ENCODE measurements around the gene EXTL2.

EXTL2 gene

GRCh38 chr1:100876291-100876690 lies 18.4 kb downstream of the EXTL2 start:
- TF ChIP-seq ESRRG (CRISPR knock-in tag; IDR thresholded peaks at IDR 0.05) (no peak), ZC3H10 (CRISPR knock-in tag; IDR thresholded peaks at IDR 0.05) (no peak), POU6F1 (CRISPR knock-in tag; IDR thresholded peaks at IDR 0.05; ENCODE audit: borderline replicate concordance, low read depth) (no peak), ZNF565 (CRISPR knock-in tag; conservative IDR thresholded peaks at IDR 0.05; ENCODE audit: low read depth) (no peak), SNAI2 (CRISPR knock-in tag; IDR thresholded peaks at IDR 0.05) (no peak), TOX (CRISPR knock-in tag; IDR thresholded peaks at IDR 0.05; ENCODE audit: borderline replicate concordance) (no peak), ARNTL (CRISPR knock-in tag; IDR thresholded peaks at IDR 0.05; ENCODE audit: borderline replicate concordance, low read depth) (no peak), CSDC2 (CRISPR knock-in tag; IDR thresholded peaks at IDR 0.05) (no peak), ZNF70 (CRISPR knock-in tag; IDR thresholded peaks at IDR 0.05) (no peak)
- ATAC-seq, result no peak

DNA sequence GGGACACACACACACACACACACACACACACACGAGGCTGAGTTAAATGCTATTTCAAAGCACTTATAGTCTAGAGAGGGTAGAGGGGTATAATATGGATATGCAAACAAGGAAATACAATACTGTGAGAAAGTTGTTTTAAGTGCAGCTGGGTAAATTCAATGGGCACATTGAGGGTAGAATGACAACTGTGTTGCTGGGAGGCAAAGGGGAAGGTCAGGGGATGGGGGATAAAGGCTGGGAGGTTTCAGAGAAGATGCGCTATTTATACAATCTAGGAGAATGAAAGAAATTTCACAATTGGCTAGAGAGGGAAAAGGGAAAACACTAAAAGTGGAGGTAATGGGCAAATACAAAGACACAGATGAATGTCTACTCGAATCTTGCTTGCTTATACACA lies 19.4 kb downstream of the EXTL2 start:
- ATAC-seq, result no peak
- TF ChIP-seq ZFP3 (CRISPR knock-in tag; IDR thresholded peaks at IDR 0.05) (no peak), PPARA (CRISPR knock-in tag; IDR thresholded peaks at IDR 0.05; ENCODE audit: borderline replicate concordance) (no peak)

DNA sequence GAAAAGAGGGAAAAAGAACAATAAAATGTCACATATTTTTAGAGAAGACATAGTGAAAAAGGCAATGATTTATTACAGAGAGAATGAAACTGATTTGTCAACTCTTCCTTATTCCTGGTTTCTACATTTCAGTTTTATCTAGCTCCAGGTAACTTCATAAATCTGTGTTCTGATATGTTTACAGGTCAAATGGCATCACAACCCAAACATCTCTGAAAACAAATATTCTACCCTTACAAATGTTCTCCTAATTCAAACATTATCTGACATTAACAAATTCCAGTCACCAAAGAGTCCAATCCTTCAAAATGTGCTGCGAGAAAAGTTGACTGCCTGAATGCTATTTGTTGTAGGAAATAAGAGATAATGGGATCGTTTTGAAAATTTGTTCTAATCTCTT lies 20.2 kb downstream of the EXTL2 start:
- ATAC-seq, result no peak
- TF ChIP-seq RARB (CRISPR knock-in tag; IDR thresholded peaks at IDR 0.05) (no peak), ZNF8 (CRISPR knock-in tag; IDR thresholded peaks at IDR 0.05) (no peak), ZFP3 (CRISPR knock-in tag; IDR thresholded peaks at IDR 0.05) (no peak), TOX (CRISPR knock-in tag; IDR thresholded peaks at IDR 0.05; ENCODE audit: borderline replicate concordance) (no peak), CSDC2 (CRISPR knock-in tag; IDR thresholded peaks at IDR 0.05) (no peak)
- TF ChIP-seq, protein P1, sequence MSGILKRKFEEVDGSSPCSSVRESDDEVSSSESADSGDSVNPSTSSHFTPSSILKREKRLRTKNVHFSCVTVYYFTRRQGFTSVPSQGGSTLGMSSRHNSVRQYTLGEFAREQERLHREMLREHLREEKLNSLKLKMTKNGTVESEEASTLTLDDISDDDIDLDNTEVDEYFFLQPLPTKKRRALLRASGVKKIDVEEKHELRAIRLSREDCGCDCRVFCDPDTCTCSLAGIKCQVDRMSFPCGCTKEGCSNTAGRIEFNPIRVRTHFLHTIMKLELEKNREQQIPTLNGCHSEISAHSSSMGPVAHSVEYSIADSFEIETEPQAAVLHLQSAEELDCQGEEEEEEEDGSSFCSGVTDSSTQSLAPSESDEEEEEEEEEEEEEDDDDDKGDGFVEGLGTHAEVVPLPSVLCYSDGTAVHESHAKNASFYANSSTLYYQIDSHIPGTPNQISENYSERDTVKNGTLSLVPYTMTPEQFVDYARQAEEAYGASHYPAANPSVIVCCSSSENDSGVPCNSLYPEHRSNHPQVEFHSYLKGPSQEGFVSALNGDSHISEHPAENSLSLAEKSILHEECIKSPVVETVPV (CRISPR knock-in tag; IDR thresholded peaks at IDR 0.05), result no peak

DNA sequence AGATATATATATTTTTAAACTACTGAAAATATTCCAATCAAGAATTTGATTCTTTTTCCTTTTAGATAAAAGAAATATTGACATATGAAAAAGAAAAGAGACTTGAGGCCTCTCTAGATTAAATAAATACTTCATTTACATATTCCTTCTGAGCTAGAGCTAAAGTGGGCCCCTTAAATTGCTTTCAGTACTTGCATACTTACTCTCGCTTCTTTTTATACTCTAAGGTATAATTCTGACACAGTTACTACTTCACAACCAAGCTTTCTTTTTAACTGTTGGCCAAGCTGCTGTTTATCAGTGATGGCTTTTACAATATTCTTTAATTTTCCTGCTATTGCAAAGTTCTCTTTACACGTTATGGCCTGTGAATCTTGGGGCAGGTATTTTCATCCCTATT lies 24.6 kb downstream of the EXTL2 start:
- ATAC-seq, result no peak

More for the DNA sequence above, 24.6 kb downstream of the EXTL2 start:
- TF ChIP-seq ZFP3 (CRISPR knock-in tag; IDR thresholded peaks at IDR 0.05) (no peak), RARB (CRISPR knock-in tag; IDR thresholded peaks at IDR 0.05) (no peak), TCF4 (CRISPR knock-in tag; IDR thresholded peaks at IDR 0.05; ENCODE audit: borderline replicate concordance) (no peak), ZFP30 (CRISPR knock-in tag; IDR thresholded peaks at IDR 0.05) (no peak), ESRRG (CRISPR knock-in tag; IDR thresholded peaks at IDR 0.05) (no peak), GLIS3 (CRISPR knock-in tag; IDR thresholded peaks at IDR 0.05) (no peak), POU6F1 (CRISPR knock-in tag; IDR thresholded peaks at IDR 0.05; ENCODE audit: borderline replicate concordance, low read depth) (no peak)
- TF ChIP-seq, protein P1 (CRISPR knock-in tag; IDR thresholded peaks at IDR 0.05), result no peak
- TF ChIP-seq, protein P2, sequence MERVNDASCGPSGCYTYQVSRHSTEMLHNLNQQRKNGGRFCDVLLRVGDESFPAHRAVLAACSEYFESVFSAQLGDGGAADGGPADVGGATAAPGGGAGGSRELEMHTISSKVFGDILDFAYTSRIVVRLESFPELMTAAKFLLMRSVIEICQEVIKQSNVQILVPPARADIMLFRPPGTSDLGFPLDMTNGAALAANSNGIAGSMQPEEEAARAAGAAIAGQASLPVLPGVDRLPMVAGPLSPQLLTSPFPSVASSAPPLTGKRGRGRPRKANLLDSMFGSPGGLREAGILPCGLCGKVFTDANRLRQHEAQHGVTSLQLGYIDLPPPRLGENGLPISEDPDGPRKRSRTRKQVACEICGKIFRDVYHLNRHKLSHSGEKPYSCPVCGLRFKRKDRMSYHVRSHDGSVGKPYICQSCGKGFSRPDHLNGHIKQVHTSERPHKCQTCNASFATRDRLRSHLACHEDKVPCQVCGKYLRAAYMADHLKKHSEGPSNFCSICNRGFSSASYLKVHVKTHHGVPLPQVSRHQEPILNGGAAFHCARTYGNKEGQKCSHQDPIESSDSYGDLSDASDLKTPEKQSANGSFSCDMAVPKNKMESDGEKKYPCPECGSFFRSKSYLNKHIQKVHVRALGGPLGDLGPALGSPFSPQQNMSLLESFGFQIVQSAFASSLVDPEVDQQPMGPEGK (CRISPR knock-in tag; IDR thresholded peaks at IDR 0.05; ENCODE audit: borderline replicate concordance), result no peak

Measured in SK-N-SH treated with all-trans-retinoic acid at 6 μM for 48 hours (cell line).